Pulmonary artery endothelial cell (primary cell): ENCODE data around the gene FAAP100. TPM values are rescaled to one million over a fixed set of nuclear protein-coding genes. Genes with fewer than 3 reads are reported as not detected.

Experiments used
- DNase-seq: peaks from one replicate; pipeline ENCODE4 v3.0.0-alpha.2; 2011; ENCODE audit warnings: low read depth, low spot score
- total RNA-seq: library from RNA; depleted of rRNA; stranded (reverse); fragments of >200 nt; gene quantifications from 2 replicates; pipeline ENCODE4 v1.2.3, GENCODE V29; 2014

FAAP100 gene
- total RNA-seq, 1 donor from 2014 or later: 17.5 TPM

- DNase-seq: peak; percentile 64
These were observed 39.4 kb downstream of the FAAP100 start, which contains the start of gene ACTG1 for GRCh38 chr17:81512562-81513371. TSS of gene ACTG1 (minus strand) at chr17:81512799. CDS start at chr17:81512354, 445 bp downstream.

- no peak for DNase-seq
These were observed 40.2 kb downstream of the FAAP100 start for GRCh38 chr17:81511804-81512561.

- DNase-seq: no peak
These were observed 40.7 kb downstream of the FAAP100 start for GRCh38 chr17:81511554-81511803.

- DNase-seq: no peak
These were observed 41.2 kb downstream of the FAAP100 start for GRCh38 chr17:81510785-81511553.

- DNase-seq: no peak
These were observed 42.0 kb downstream of the FAAP100 start for GRCh38 chr17:81509972-81510784.

- DNase-seq: no peak
These were observed 42.8 kb downstream of the FAAP100 start for GRCh38 chr17:81509207-81509971.

- DNase-seq: no peak
These were observed 43.4 kb downstream of the FAAP100 start for GRCh38 chr17:81508639-81509206.

- no peak for DNase-seq
These were observed 48.5 kb downstream of the FAAP100 start for GRCh38 chr17:81503619-81504018.

GRCh38 chr17:81502471-81503017 lies 49.6 kb downstream of the FAAP100 start:
- DNase-seq: no peak

- no peak for DNase-seq
These were observed 52.1 kb downstream of the FAAP100 start for GRCh38 chr17:81500047-81500446.

GRCh38 chr17:81499601-81499970 lies 52.6 kb downstream of the FAAP100 start:
- DNase-seq: no peak

GRCh38 chr17:81498953-81499600 lies 53.1 kb downstream of the FAAP100 start:
- no peak for DNase-seq

GRCh38 chr17:81494626-81495377 lies 57.4 kb downstream of the FAAP100 start:
- no peak for DNase-seq

GRCh38 chr17:81493198-81494038 lies 58.7 kb downstream of the FAAP100 start:
- DNase-seq: no peak

- no peak for DNase-seq
These were observed 59.4 kb downstream of the FAAP100 start for GRCh38 chr17:81492706-81493105.

GRCh38 chr17:81492202-81492601 lies 60.0 kb downstream of the FAAP100 start:
- no peak for DNase-seq

- no peak for DNase-seq
These were observed 60.4 kb downstream of the FAAP100 start for GRCh38 chr17:81491761-81492160.

GRCh38 chr17:81491181-81491581 lies 61.0 kb downstream of the FAAP100 start:
- no peak for DNase-seq
